HG02798 (cell line): ENCODE measurements around the gene ERAS.
"Not testable (repeated sequence)": the region's sequence is repeated elsewhere in the genome, so short reads cannot be mapped to it uniquely, and the experiment has no call there.

Source experiments
- ATAC-seq: cut with Tn5 transposase; IDR thresholded peaks from one replicate; pipeline ENCODE4 v1.9.1; 2021; ENCODE audit warnings: mild to moderate bottlenecking; ENCODE audit not compliant: unreplicated experiment, poor library complexity

Gene ERAS

GRCh38 chrX:48794340-48794910 lies 31.9 kb upstream of the ERAS start:
- ATAC-seq = no peak

GRCh38 chrX:48794911-48795515 lies 31.3 kb upstream of the ERAS start:
- no peak for ATAC-seq

- no peak for ATAC-seq
Observed at GRCh38 chrX:48798318-48798717, 28.0 kb upstream of the ERAS start.

GRCh38 chrX:48800574-48801279 lies 25.6 kb upstream of the ERAS start:
- no peak for ATAC-seq

- peak; percentile 87 for ATAC-seq
Observed at GRCh38 chrX:48801280-48802088, 24.8 kb upstream of the ERAS start, which contains the start of gene HDAC6. TSS of gene HDAC6 (plus strand) at chrX:48802067. CDS start at chrX:48802693, 626 bp downstream.

- peak; percentile 43 for ATAC-seq
Observed at GRCh38 chrX:48802089-48802904, 24.0 kb upstream of the ERAS start.

- no peak for ATAC-seq
Observed at GRCh38 chrX:48802905-48803200, 23.5 kb upstream of the ERAS start.

GRCh38 chrX:48806081-48806480 lies 20.2 kb upstream of the ERAS start:
- no peak for ATAC-seq

GRCh38 chrX:48813644-48814043 lies 12.7 kb upstream of the ERAS start:
- no peak for ATAC-seq

- no peak for ATAC-seq
Observed at GRCh38 chrX:48814722-48815121, 11.6 kb upstream of the ERAS start.

GRCh38 chrX:48815266-48815665 lies 11.0 kb upstream of the ERAS start:
- ATAC-seq = no peak

GRCh38 chrX:48816014-48816810 lies 10.1 kb upstream of the ERAS start:
- ATAC-seq = no peak

GRCh38 chrX:48818098-48818497 lies 8.2 kb upstream of the ERAS start:
- no peak for ATAC-seq

GRCh38 chrX:48818866-48819265 lies 7.4 kb upstream of the ERAS start:
- ATAC-seq = no peak

GRCh38 chrX:48819394-48819793 lies 6.9 kb upstream of the ERAS start:
- ATAC-seq = not testable (repeated sequence)

- ATAC-seq = no peak
Observed at GRCh38 chrX:48823053-48823452, 3.3 kb upstream of the ERAS start.

- ATAC-seq = no peak
Observed at GRCh38 chrX:48824066-48824465, 2.2 kb upstream of the ERAS start.

- no peak for ATAC-seq
Observed at GRCh38 chrX:48826876-48827653, 752 bp downstream of the ERAS start.

GRCh38 chrX:48827654-48827968 lies 1.3 kb downstream of the ERAS start:
- no peak for ATAC-seq
